CD4-positive, alpha-beta T cell (primary cell): ENCODE data around the gene NOP10. TPM values are rescaled to one million over a fixed set of nuclear protein-coding genes. Genes with fewer than 3 reads are reported as not detected.
"Not testable (repeated sequence)": the region's sequence is repeated elsewhere in the genome, so short reads cannot be mapped to it uniquely, and the experiment has no call there.

ENCODE experiments used
- ATAC-seq: fragments of 200-7000 bp; cut with Tn5 transposase; one replicate; pipeline ENCODE4 v1.10.0; 2022; ENCODE audit warnings: mild to moderate bottlenecking; ENCODE audit not compliant: poor library complexity
- CTCF ChIA-PET: fragments of 350-600 bp; sonication (Branson Sonifier 250); formaldehyde crosslinking; loops from one replicate; lab custom pipeline; 2021; ENCODE audit warnings: antibody characterized with exemption, inconsistent platforms; lab: Charles Lee
- POLR2A ChIA-PET: fragments of 350-600 bp; sonication (Branson Sonifier 250); formaldehyde crosslinking; loops from one replicate; lab custom pipeline; 2021; ENCODE audit warnings: antibody characterized with exemption, inconsistent platforms; lab: Charles Lee
- DNase-seq, 14 experiments: peaks; one replicate each; pipeline ENCODE4 v3.0.0-alpha.2; 2013 to 2020; ENCODE audit warnings: mixed read lengths in 2 of 14
- H3K27ac ChIP-seq, 2 donors: one replicate each; pipeline versions ENCODE4 v1.5.1 to v1.7.0; 2013; ENCODE audit warnings: low read length in 2 of 2, low read depth in 1 of 2, mild to moderate bottlenecking in 1 of 2
- H3K27me3 ChIP-seq, 2 experiments: 1 replicate in 1 of 2; 2 replicates in 1 of 2; pipeline versions ENCODE4 v1.6.1 to v1.7.0; 2013; ENCODE audit warnings: low read length in 2 of 2, control low read depth in 1 of 2, mild to moderate bottlenecking in 1 of 2, moderate library complexity in 1 of 2; ENCODE audit not compliant: insufficient read depth in 2 of 2, control insufficient read depth in 1 of 2
- H3K36me3 ChIP-seq: one replicate; pipeline ENCODE4 v1.6.1; 2013; ENCODE audit warnings: low read length, control low read depth; ENCODE audit not compliant: insufficient read depth
- H3K4me1 ChIP-seq: one replicate; pipeline ENCODE4 v1.6.1; 2013; ENCODE audit warnings: low read length, control low read depth; ENCODE audit not compliant: insufficient read depth
- H3K4me3 ChIP-seq: one replicate; pipeline ENCODE4 v1.5.1; 2013; ENCODE audit warnings: mild to moderate bottlenecking, low read length, moderate library complexity
- H3K9me3 ChIP-seq, 2 experiments: 1 replicate in 1 of 2; 2 replicates in 1 of 2; pipeline versions ENCODE4 v1.6.1 to v1.7.0; 2013; ENCODE audit warnings: low read length in 2 of 2, mild to moderate bottlenecking in 2 of 2, control low read depth in 1 of 2, moderate library complexity in 1 of 2; ENCODE audit not compliant: control insufficient read depth in 1 of 2, insufficient read depth in 1 of 2
- H3K27ac Mint-ChIP-seq: one replicate; pipeline ENCODE4 v1.8.0; 2020; ENCODE audit warnings: mixed read lengths
- H3K27me3 Mint-ChIP-seq: one replicate; pipeline ENCODE4 v1.8.0; 2021; ENCODE audit warnings: mixed read lengths
- H3K36me3 Mint-ChIP-seq: one replicate; pipeline ENCODE4 v1.8.0; 2021; ENCODE audit warnings: low read depth, mixed read lengths
- H3K4me1 Mint-ChIP-seq: one replicate; pipeline ENCODE4 v1.8.0; 2021; ENCODE audit warnings: low read depth, mixed read lengths
- H3K4me3 Mint-ChIP-seq: one replicate; pipeline ENCODE4 v1.8.0; 2020; ENCODE audit warnings: mild to moderate bottlenecking, mixed read lengths
- H3K9me3 Mint-ChIP-seq: one replicate; pipeline ENCODE4 v1.8.0; 2020; ENCODE audit warnings: mixed read lengths
- intact Hi-C, 2 experiments: fragments of 100-400 bp; cut with DNase I in 1 of 2; cut with micrococcal nuclease in 1 of 2; formaldehyde crosslinking; loops; one replicate each; pipeline versions ENCODE4 v1.15.1 to v1.9.0; 2023 to 2025; cut with DNase I, micrococcal nuclease
- total RNA-seq, 174 experiments: library from RNA in 2 of 174; stranded (reverse) in 2 of 174; gene quantifications; one replicate each; pipeline ENCODE4 v1.2.3 and lab custom pipeline; 2021 to 2026
- TF ChIP-seq, protein P1 (sequence below): fragments of 200-600 bp; IDR thresholded peaks from one replicate; pipeline ENCODE4 v1.8.0; 2022; ENCODE audit warnings: antibody characterized with exemption, mild to moderate bottlenecking

NOP10 gene
- total RNA-seq, 2 experiments from 2014 or later: 44.4 to 44.8 TPM

DNA sequence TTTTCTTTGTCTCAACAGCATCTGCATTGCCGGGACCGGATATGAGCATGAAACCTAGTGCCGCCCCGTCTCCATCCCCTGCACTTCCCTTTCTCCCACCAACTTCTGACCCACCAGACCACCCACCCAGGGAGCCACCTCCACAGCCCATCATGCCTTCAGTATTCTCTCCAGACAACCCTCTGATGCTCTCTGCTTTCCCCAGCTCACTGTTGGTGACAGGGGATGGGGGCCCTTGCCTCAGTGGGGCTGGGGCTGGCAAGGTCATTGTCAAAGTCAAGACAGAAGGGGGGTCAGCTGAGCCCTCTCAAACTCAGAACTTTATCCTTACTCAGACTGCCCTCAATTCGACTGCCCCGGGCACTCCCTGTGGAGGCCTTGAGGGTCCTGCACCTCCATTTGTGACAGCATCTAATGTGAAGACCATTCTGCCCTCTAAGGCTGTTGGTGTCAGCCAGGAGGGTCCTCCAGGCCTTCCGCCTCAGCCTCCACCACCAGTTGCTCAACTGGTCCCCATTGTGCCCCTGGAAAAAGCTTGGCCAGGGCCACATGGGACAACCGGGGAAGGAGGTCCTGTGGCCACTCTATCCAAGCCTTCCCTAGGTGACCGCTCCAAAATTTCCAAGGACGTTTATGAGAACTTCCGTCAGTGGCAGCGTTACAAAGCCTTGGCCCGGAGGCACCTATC lies 5.2 kb upstream of the NOP10 start:
- Mint-ChIP-seq H3K27me3 (no peaks in the 10 kb centered on the region), H3K36me3 (no peaks in the 10 kb centered on the region), H3K27ac (no peak overlapping the region), H3K4me1 (no peaks in the 10 kb centered on the region), H3K4me3 (no peak overlapping the region), H3K9me3 (no peaks in the 10 kb centered on the region)
- CTCF ChIA-PET: no interaction called here
- H3K4me1 ChIP-seq: peaks cover 2% of the 10 kb centered on the region
- no peak overlapping the region for H3K27ac ChIP-seq
- H3K27me3 ChIP-seq: no peaks in the 10 kb centered on the region
- POLR2A ChIA-PET: no interaction called here
- H3K9me3 ChIP-seq: no peaks in the 10 kb centered on the region
- TF ChIP-seq, protein P1, sequence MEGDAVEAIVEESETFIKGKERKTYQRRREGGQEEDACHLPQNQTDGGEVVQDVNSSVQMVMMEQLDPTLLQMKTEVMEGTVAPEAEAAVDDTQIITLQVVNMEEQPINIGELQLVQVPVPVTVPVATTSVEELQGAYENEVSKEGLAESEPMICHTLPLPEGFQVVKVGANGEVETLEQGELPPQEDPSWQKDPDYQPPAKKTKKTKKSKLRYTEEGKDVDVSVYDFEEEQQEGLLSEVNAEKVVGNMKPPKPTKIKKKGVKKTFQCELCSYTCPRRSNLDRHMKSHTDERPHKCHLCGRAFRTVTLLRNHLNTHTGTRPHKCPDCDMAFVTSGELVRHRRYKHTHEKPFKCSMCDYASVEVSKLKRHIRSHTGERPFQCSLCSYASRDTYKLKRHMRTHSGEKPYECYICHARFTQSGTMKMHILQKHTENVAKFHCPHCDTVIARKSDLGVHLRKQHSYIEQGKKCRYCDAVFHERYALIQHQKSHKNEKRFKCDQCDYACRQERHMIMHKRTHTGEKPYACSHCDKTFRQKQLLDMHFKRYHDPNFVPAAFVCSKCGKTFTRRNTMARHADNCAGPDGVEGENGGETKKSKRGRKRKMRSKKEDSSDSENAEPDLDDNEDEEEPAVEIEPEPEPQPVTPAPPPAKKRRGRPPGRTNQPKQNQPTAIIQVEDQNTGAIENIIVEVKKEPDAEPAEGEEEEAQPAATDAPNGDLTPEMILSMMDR: no peak
- ATAC-seq (no peak), DNase-seq (no peak)
- H3K36me3 ChIP-seq: no peaks in the 10 kb centered on the region
- intact Hi-C loops: no loop called here
- no peak overlapping the region for H3K4me3 ChIP-seq

DNA sequence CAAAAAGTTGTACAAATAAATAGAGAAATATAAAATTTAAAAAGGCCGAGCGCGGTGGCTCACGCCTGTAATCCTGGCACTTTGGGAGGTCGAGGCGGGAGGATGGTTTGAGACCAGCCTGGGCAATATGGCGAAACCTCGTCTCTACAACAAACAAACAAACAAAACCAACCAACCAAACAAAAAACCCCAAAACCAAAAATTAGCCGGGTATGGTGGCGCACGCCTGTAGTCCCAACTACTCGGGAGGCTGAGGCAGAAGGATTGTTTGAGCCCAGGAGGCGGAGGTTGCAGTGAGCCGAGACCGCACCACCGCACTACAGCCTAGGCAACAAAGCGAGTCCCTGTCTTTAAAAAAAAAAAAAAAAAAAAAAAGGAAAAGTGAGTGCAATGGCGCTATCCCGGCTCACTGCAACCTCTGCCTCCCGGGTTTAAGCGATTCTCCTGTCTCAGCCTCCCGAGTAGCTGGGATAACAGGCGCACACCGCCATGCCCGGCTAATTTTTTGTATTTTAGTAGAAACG lies 661 bp downstream of the NOP10 start:
- not testable (repeated sequence) for H3K27me3 ChIP-seq, H3K27me3 Mint-ChIP-seq, ATAC-seq, H3K9me3 ChIP-seq, H3K9me3 Mint-ChIP-seq
- peak overlapping the region; percentile 88 for H3K4me3 Mint-ChIP-seq
- Histone ChIP-seq H3K4me1 (peaks cover 24% of the 10 kb centered on the region), H3K36me3 (peaks cover 17% of the 10 kb centered on the region), H3K4me3 (peak overlapping the region; percentile 89), H3K27ac (peak overlapping the region; percentile 85 to 87)
- DNase-seq: peak in 2 of 14 experiments; percentile 37 to 51
- H3K27ac Mint-ChIP-seq: peak overlapping the region; percentile 84
- ChIA-PET CTCF (interaction anchor here (0.9 to 2.2 kb wide), 9 partner anchors 13 to 117 kb away, joined by 3 to 49 read pairs (median 5); partner anchors contain the start of genes EMC4 and LPCAT4), POLR2A (interaction anchor here (0.8 to 2.2 kb wide), 10 partner anchors 14 to 241 kb away, joined by 3 to 49 read pairs (median 5); partner anchors contain the start of genes EMC7, LPCAT4 and PGBD4)
- intact Hi-C loops: loop anchor here in 1 of 2 experiments (1.0 to 5.0 kb wide), 5 partner anchors 12 to 645 kb away; partner anchors contain the start of gene ZNF770
- H3K36me3 Mint-ChIP-seq: peaks cover 18% of the 10 kb centered on the region
- peaks cover 17% of the 10 kb centered on the region for H3K4me1 Mint-ChIP-seq

DNA sequence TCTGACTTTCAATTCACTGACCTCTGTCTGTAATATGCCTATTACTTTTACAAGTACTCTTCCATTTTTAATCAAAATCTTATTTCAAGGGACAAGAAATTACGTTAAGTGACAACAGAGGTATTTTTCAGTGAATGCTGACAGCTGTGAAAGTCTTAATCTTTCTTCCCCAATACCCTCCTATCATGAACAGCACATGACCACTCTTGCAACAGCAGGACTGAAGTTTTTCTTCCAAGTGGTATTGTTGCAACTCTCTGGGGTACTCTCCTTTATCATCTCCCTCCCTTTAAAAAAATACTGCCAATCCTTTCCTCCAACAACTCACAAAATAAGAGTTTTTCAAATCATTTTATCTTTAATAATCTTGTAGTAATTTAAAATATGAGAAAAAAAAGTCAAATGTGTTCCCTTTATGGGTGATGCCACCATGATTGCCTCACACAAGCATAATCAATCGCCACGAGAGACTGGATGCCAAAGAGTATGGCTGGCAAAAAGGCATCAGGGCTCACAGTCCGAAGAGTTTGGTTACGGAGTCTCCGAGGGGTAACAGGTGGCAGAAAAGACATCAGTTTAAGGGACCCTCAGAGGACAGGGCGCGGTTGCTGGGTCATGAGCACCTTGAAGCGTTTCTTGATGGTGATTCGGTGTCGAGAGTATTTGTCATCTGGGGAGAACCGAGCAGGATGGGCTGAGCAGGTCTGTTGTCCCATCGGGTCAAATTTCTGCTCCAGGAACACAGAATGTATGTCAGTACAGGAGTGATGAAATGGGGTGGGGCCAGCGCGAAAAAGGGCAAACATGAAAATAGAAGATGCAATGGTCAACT lies 1.3 kb downstream of the NOP10 start:
- CTCF ChIA-PET: interaction anchor here (2.0 kb wide), 1 partner anchor 13 kb away, joined by 14 read pairs; no protein-coding TSS in a partner anchor

More for the DNA sequence above, 1.3 kb downstream of the NOP10 start:
- peaks cover 30% of the 10 kb centered on the region for H3K4me1 ChIP-seq
- intact Hi-C loops: loop anchor here in 1 of 2 experiments (1.0 to 5.0 kb wide), 5 partner anchors 11 to 646 kb away; partner anchors contain the start of gene ZNF770
- no peaks in the 10 kb centered on the region for H3K27me3 ChIP-seq
- Mint-ChIP-seq H3K27ac (peak overlapping the region; percentile 84), H3K36me3 (peaks cover 24% of the 10 kb centered on the region), H3K27me3 (no peaks in the 10 kb centered on the region), H3K4me1 (peaks cover 24% of the 10 kb centered on the region), H3K4me3 (peak overlapping the region; percentile 88), H3K9me3 (no peaks in the 10 kb centered on the region)
- H3K27ac ChIP-seq: peak overlapping the region in 1 of 2 donors; percentile 87
- H3K9me3 ChIP-seq: no peaks in the 10 kb centered on the region
- peaks cover 17% of the 10 kb centered on the region for H3K36me3 ChIP-seq
- no peak for ATAC-seq
- H3K4me3 ChIP-seq: peak overlapping the region; percentile 89
- DNase-seq: peak in 1 of 14 experiments; percentile 32
- POLR2A ChIA-PET: no interaction called here
- TF ChIP-seq, protein P1: no peak
